ENCODE results near the gene ANKRD6.

ANKRD6 gene

GRCh38 chr6:89433252-89434149, 549 bp downstream of the ANKRD6 start:
- CTCF ChIA-PET = interaction anchor here (0.7 to 3.4 kb wide), 13 partner anchors 10 to 507 kb away, joined by 3 to 68 read pairs (median 6); partner anchors contain the start of gene LYRM2
- POLR2A ChIA-PET = interaction anchor here (0.6 kb wide), 1 partner anchor 77 kb away, joined by 3 read pairs; no protein-coding TSS in a partner anchor
- peak; percentile 47 for DNase-seq (ENCODE audit: extremely low spot score)
- no peak for TF ChIP-seq CTCF (IDR thresholded peaks at IDR 0.05; ENCODE audit: control extremely low read depth, extremely low read depth, low read depth, missing control alignments)

GRCh38 chr6:89434150-89434499, 1.2 kb downstream of the ANKRD6 start:
- no peak for TF ChIP-seq CTCF (IDR thresholded peaks at IDR 0.05; ENCODE audit: control extremely low read depth, extremely low read depth, low read depth, missing control alignments)
- DNase-seq (ENCODE audit: extremely low spot score) = no peak
- POLR2A ChIA-PET = interaction anchor here (0.6 kb wide), 1 partner anchor 78 kb away, joined by 3 read pairs; no protein-coding TSS in a partner anchor
- CTCF ChIA-PET = interaction anchor here (0.7 to 1.8 kb wide), 4 partner anchors 9 to 204 kb away, joined by 3 to 6 read pairs (median 4); partner anchors contain the start of gene LYRM2

- ChIA-PET CTCF (interaction anchor here (1.8 to 2.4 kb wide), 2 partner anchors 174 to 175 kb away, joined by 6 to 15 read pairs; no protein-coding TSS in a partner anchor), POLR2A (no interaction called here)
- no peak for DNase-seq (ENCODE audit: extremely low spot score)
- no peak for TF ChIP-seq CTCF (IDR thresholded peaks at IDR 0.05; ENCODE audit: control extremely low read depth, extremely low read depth, low read depth, missing control alignments)
Measured at GRCh38 chr6:89434954-89435353, 2.0 kb downstream of the ANKRD6 start.

- ChIA-PET CTCF (interaction anchor here (2.0 to 2.6 kb wide), 3 partner anchors 10 to 173 kb away, joined by 5 to 15 read pairs (median 10); no protein-coding TSS in a partner anchor), POLR2A (interaction anchor here (0.6 kb wide), 1 partner anchor 550 kb away, joined by 3 read pairs; no protein-coding TSS in a partner anchor)
Measured at GRCh38 chr6:89436226-89436625, 3.3 kb downstream of the ANKRD6 start.

GRCh38 chr6:89438248-89438647, 5.3 kb downstream of the ANKRD6 start:
- POLR2A ChIA-PET = no interaction called here
- no peak for DNase-seq (ENCODE audit: extremely low spot score)
- no peak for TF ChIP-seq CTCF (IDR thresholded peaks at IDR 0.05; ENCODE audit: control extremely low read depth, extremely low read depth, low read depth, missing control alignments)
- CTCF ChIA-PET = interaction anchor here (1.3 to 2.6 kb wide), 2 partner anchors 13 to 20 kb away, joined by 5 to 10 read pairs; no protein-coding TSS in a partner anchor

More at GRCh38 chr6:89436226-89436625, 3.3 kb downstream of the ANKRD6 start:
- DNase-seq (ENCODE audit: extremely low spot score) = no peak
- no peak for TF ChIP-seq CTCF (IDR thresholded peaks at IDR 0.05; ENCODE audit: control extremely low read depth, extremely low read depth, low read depth, missing control alignments)

- no peak for DNase-seq (ENCODE audit: extremely low spot score)
- CTCF ChIA-PET = no interaction called here
- TF ChIP-seq CTCF (IDR thresholded peaks at IDR 0.05; ENCODE audit: control extremely low read depth, extremely low read depth, low read depth, missing control alignments) = no peak
- POLR2A ChIA-PET = no interaction called here
Measured at GRCh38 chr6:89439014-89439413, 6.1 kb downstream of the ANKRD6 start.

Measured in GM10248 (cell line).